Measurements from ENCODE around the gene PHEX. TPM values are rescaled to one million over a fixed set of nuclear protein-coding genes. Genes with fewer than 3 reads are reported as not detected.

The PHEX gene
- total RNA-seq, 1 experiment from 2014 or later: 0.16 TPM

GRCh38 chrX:22126327-22126726 is 94.2 kb downstream of the PHEX start:
- Histone ChIP-seq H3K4me1 (replicated peaks) (no peaks in the 10 kb centered on the region), H3K9me3 (replicated peaks) (no peaks in the 10 kb centered on the region), H3K27ac (no peak overlapping the region), H3K4me3 (no peak overlapping the region), H3K36me3 (no peaks in the 10 kb centered on the region), H3K27me3 (replicated peaks) (no peaks in the 10 kb centered on the region)
- no peak for DNase-seq (ENCODE audit: low read depth in 1 of 2, low spot score in 2 of 2)

- Histone ChIP-seq H3K4me3 (no peak overlapping the region), H3K9me3 (replicated peaks) (no peaks in the 10 kb centered on the region), H3K4me1 (replicated peaks) (peaks cover 3% of the 10 kb centered on the region), H3K36me3 (no peaks in the 10 kb centered on the region), H3K27me3 (replicated peaks) (no peaks in the 10 kb centered on the region), H3K27ac (no peak overlapping the region)
- DNase-seq (ENCODE audit: low read depth in 1 of 2, low spot score in 2 of 2): no peak
These were observed 96.8 kb downstream of the PHEX start for GRCh38 chrX:22128961-22129360.

GRCh38 chrX:22134681-22135080 is 102.6 kb downstream of the PHEX start:
- no peaks in the 10 kb centered on the region for H3K36me3 ChIP-seq
- no peaks in the 10 kb centered on the region for H3K9me3 ChIP-seq (replicated peaks)
- peak overlapping the region; percentile 99 for H3K27ac ChIP-seq
- DNase-seq (ENCODE audit: low read depth in 1 of 2, low spot score in 2 of 2): peak; percentile 59 to 63
- no peak overlapping the region for H3K4me3 ChIP-seq
- H3K4me1 ChIP-seq (replicated peaks): peaks cover 30% of the 10 kb centered on the region
- no peaks in the 10 kb centered on the region for H3K27me3 ChIP-seq (replicated peaks)

- peak; percentile 86 to 92 for DNase-seq (ENCODE audit: low read depth in 1 of 2, low spot score in 2 of 2)
- H3K4me3 ChIP-seq: no peak overlapping the region
These were observed 103.1 kb downstream of the PHEX start for GRCh38 chrX:22135171-22135711.

GRCh38 chrX:22135994-22136684 is 104.0 kb downstream of the PHEX start:
- peak; percentile 37 to 77 for DNase-seq (ENCODE audit: low read depth in 1 of 2, low spot score in 2 of 2)
- Histone ChIP-seq H3K9me3 (replicated peaks) (no peaks in the 10 kb centered on the region), H3K4me1 (replicated peaks) (peaks cover 30% of the 10 kb centered on the region), H3K36me3 (no peaks in the 10 kb centered on the region), H3K4me3 (no peak overlapping the region), H3K27ac (peak overlapping the region; percentile 99), H3K27me3 (replicated peaks) (no peaks in the 10 kb centered on the region)

More at GRCh38 chrX:22135171-22135711, 103.1 kb downstream of the PHEX start:
- Histone ChIP-seq H3K36me3 (no peaks in the 10 kb centered on the region), H3K4me1 (replicated peaks) (peaks cover 30% of the 10 kb centered on the region), H3K9me3 (replicated peaks) (no peaks in the 10 kb centered on the region), H3K27me3 (replicated peaks) (no peaks in the 10 kb centered on the region), H3K27ac (peak overlapping the region; percentile 99)

- Histone ChIP-seq H3K9me3 (replicated peaks) (no peaks in the 10 kb centered on the region), H3K27ac (peak overlapping the region; percentile 99), H3K36me3 (no peaks in the 10 kb centered on the region), H3K27me3 (replicated peaks) (no peaks in the 10 kb centered on the region), H3K4me1 (replicated peaks) (peaks cover 30% of the 10 kb centered on the region), H3K4me3 (no peak overlapping the region)
- DNase-seq (ENCODE audit: low read depth in 1 of 2, low spot score in 2 of 2): no peak
These were observed 104.6 kb downstream of the PHEX start for GRCh38 chrX:22136711-22137110.

- no peak overlapping the region for H3K4me3 ChIP-seq
- H3K27ac ChIP-seq: no peak overlapping the region
- H3K36me3 ChIP-seq: no peaks in the 10 kb centered on the region
- no peak for DNase-seq (ENCODE audit: low read depth in 1 of 2, low spot score in 2 of 2)
- H3K4me1 ChIP-seq (replicated peaks): peaks cover 18% of the 10 kb centered on the region
- no peaks in the 10 kb centered on the region for H3K27me3 ChIP-seq (replicated peaks)
- no peaks in the 10 kb centered on the region for H3K9me3 ChIP-seq (replicated peaks)
These were observed 107.7 kb downstream of the PHEX start for GRCh38 chrX:22139822-22140221.

- H3K36me3 ChIP-seq: no peaks in the 10 kb centered on the region
- H3K4me3 ChIP-seq: no peak overlapping the region
- peaks cover 7% of the 10 kb centered on the region for H3K4me1 ChIP-seq (replicated peaks)
- H3K27ac ChIP-seq: no peak overlapping the region
- DNase-seq (ENCODE audit: low read depth in 1 of 2, low spot score in 2 of 2): no peak
- H3K27me3 ChIP-seq (replicated peaks): no peaks in the 10 kb centered on the region
- H3K9me3 ChIP-seq (replicated peaks): no peaks in the 10 kb centered on the region
These were observed 109.1 kb downstream of the PHEX start for GRCh38 chrX:22141047-22141730.

GRCh38 chrX:22147214-22147613 is 115.1 kb downstream of the PHEX start:
- H3K27ac ChIP-seq: no peak overlapping the region

GRCh38 chrX:22147942-22148341 is 115.8 kb downstream of the PHEX start:
- Histone ChIP-seq H3K27ac (no peak overlapping the region), H3K4me3 (no peak overlapping the region), H3K36me3 (no peaks in the 10 kb centered on the region), H3K9me3 (replicated peaks) (no peaks in the 10 kb centered on the region), H3K27me3 (replicated peaks) (no peaks in the 10 kb centered on the region), H3K4me1 (replicated peaks) (no peaks in the 10 kb centered on the region)
- DNase-seq (ENCODE audit: low read depth in 1 of 2, low spot score in 2 of 2): no peak

More at GRCh38 chrX:22147214-22147613, 115.1 kb downstream of the PHEX start:
- Histone ChIP-seq H3K36me3 (no peaks in the 10 kb centered on the region), H3K27me3 (replicated peaks) (no peaks in the 10 kb centered on the region), H3K9me3 (replicated peaks) (no peaks in the 10 kb centered on the region), H3K4me1 (replicated peaks) (no peaks in the 10 kb centered on the region), H3K4me3 (no peak overlapping the region)
- DNase-seq (ENCODE audit: low read depth in 1 of 2, low spot score in 2 of 2): no peak

- H3K9me3 ChIP-seq (replicated peaks): no peaks in the 10 kb centered on the region
- H3K36me3 ChIP-seq: no peaks in the 10 kb centered on the region
- no peak overlapping the region for H3K4me3 ChIP-seq
- no peaks in the 10 kb centered on the region for H3K27me3 ChIP-seq (replicated peaks)
- H3K27ac ChIP-seq: no peak overlapping the region
- no peak for DNase-seq (ENCODE audit: low read depth in 1 of 2, low spot score in 2 of 2)
- no peaks in the 10 kb centered on the region for H3K4me1 ChIP-seq (replicated peaks)
These were observed 116.4 kb downstream of the PHEX start for GRCh38 chrX:22148565-22148964.

GRCh38 chrX:22150371-22150770 is 118.2 kb downstream of the PHEX start:
- no peak for DNase-seq (ENCODE audit: low read depth in 1 of 2, low spot score in 2 of 2)
- H3K4me1 ChIP-seq (replicated peaks): no peaks in the 10 kb centered on the region
- no peak overlapping the region for H3K4me3 ChIP-seq
- no peaks in the 10 kb centered on the region for H3K9me3 ChIP-seq (replicated peaks)
- no peaks in the 10 kb centered on the region for H3K27me3 ChIP-seq (replicated peaks)
- H3K27ac ChIP-seq: no peak overlapping the region
- no peaks in the 10 kb centered on the region for H3K36me3 ChIP-seq

GRCh38 chrX:22155126-22155525 is 123.0 kb downstream of the PHEX start:
- H3K36me3 ChIP-seq: no peaks in the 10 kb centered on the region
- no peaks in the 10 kb centered on the region for H3K27me3 ChIP-seq (replicated peaks)
- DNase-seq (ENCODE audit: low read depth in 1 of 2, low spot score in 2 of 2): no peak
- H3K27ac ChIP-seq: no peak overlapping the region
- H3K4me3 ChIP-seq: no peak overlapping the region
- H3K9me3 ChIP-seq (replicated peaks): no peaks in the 10 kb centered on the region
- no peaks in the 10 kb centered on the region for H3K4me1 ChIP-seq (replicated peaks)

GRCh38 chrX:22159071-22159470 is 126.9 kb downstream of the PHEX start:
- H3K27me3 ChIP-seq (replicated peaks): no peaks in the 10 kb centered on the region
- no peaks in the 10 kb centered on the region for H3K4me1 ChIP-seq (replicated peaks)
- H3K36me3 ChIP-seq: no peaks in the 10 kb centered on the region
- no peaks in the 10 kb centered on the region for H3K9me3 ChIP-seq (replicated peaks)
- no peak overlapping the region for H3K27ac ChIP-seq
- no peak for DNase-seq (ENCODE audit: low read depth in 1 of 2, low spot score in 2 of 2)
- no peak overlapping the region for H3K4me3 ChIP-seq
